AG09309 (cell line): ENCODE data around the gene GRID2.

Experiments
- DNase-seq: peaks from one replicate; pipeline ENCODE4 v3.0.0-alpha.2; 2010; ENCODE audit warnings: low read depth
- H3K4me3 ChIP-seq: 2 replicates; pipeline ENCODE4 v1.5.1; 2011; ENCODE audit warnings: mild to moderate bottlenecking, low read depth, low read length, moderate library complexity; ENCODE audit not compliant: control insufficient read depth
- TF ChIP-seq, protein P1 (sequence below): IDR thresholded peaks from 2 replicates; pipeline ENCODE4 v1.5.1; 2011; ENCODE audit warnings: mild to moderate bottlenecking, low read depth, low read length, inconsistent platforms; ENCODE audit not compliant: insufficient read depth, control insufficient read depth; ENCODE audit errors: missing control alignments

The GRID2 gene

DNA sequence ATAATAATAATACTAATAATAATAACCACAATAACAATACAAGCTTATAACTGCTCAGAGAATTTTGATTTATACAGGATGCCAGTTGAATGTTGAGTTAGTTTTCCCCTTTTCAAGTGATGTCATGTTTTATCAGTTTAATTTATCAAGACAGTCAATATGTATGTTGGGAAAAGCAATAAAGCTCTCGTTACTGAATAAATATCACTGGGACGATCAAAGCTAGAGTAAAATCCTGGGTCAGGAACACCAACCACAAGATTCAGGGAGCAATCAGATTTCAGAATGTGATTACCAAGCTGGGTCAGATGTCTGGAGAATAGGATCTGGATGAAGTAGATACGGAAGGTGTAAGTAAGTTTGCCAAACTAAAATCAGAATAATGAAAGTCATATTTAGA, 179.6 kb downstream of the GRID2 start:
- H3K4me3 ChIP-seq, result no peak overlapping the region
- DNase-seq, result no peak
- TF ChIP-seq, protein P1, sequence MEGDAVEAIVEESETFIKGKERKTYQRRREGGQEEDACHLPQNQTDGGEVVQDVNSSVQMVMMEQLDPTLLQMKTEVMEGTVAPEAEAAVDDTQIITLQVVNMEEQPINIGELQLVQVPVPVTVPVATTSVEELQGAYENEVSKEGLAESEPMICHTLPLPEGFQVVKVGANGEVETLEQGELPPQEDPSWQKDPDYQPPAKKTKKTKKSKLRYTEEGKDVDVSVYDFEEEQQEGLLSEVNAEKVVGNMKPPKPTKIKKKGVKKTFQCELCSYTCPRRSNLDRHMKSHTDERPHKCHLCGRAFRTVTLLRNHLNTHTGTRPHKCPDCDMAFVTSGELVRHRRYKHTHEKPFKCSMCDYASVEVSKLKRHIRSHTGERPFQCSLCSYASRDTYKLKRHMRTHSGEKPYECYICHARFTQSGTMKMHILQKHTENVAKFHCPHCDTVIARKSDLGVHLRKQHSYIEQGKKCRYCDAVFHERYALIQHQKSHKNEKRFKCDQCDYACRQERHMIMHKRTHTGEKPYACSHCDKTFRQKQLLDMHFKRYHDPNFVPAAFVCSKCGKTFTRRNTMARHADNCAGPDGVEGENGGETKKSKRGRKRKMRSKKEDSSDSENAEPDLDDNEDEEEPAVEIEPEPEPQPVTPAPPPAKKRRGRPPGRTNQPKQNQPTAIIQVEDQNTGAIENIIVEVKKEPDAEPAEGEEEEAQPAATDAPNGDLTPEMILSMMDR, result no peak

DNA sequence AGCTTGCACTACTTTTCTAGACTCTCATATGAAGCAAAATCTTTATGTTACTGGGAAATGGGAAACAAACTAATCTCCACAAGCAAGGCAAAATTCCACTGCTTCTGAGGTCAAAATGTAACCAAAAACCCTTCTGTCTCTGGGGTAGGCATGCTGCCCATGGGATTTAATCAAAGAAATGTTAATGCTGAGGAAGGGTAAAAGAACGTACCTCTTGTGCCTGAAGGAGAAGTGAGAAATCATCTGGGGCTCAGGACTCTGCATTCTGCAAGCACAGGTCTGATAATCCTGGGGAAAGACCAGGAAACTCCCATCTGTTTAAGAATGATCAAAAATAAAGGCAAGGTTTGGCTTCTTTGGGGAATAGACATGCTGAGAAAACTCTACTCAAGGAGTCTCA, 184.7 kb downstream of the GRID2 start:
- TF ChIP-seq, protein P1, result no peak
- DNase-seq, result no peak
- H3K4me3 ChIP-seq, result no peak overlapping the region

DNA sequence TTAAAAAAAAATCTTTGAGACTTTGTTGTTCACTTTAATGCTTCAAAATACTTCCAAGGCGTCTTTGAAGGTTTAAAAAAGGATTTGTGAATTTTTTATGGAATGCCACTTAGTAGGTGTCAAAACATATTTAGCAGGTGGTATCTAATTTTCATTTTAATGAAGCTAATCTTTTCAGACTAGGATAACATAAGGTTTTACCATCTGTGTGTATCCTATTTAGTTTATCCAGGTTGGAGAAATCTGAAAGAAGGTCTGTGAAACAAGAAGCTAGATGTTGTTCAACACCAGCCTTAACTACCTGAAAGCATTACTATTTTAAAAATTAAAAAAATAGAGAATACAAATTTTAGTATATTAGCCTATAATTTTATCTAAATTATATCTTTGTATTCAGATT, 193.4 kb downstream of the GRID2 start:
- TF ChIP-seq, protein P1, result no peak
- H3K4me3 ChIP-seq, result no peak overlapping the region
- DNase-seq, result no peak

DNA sequence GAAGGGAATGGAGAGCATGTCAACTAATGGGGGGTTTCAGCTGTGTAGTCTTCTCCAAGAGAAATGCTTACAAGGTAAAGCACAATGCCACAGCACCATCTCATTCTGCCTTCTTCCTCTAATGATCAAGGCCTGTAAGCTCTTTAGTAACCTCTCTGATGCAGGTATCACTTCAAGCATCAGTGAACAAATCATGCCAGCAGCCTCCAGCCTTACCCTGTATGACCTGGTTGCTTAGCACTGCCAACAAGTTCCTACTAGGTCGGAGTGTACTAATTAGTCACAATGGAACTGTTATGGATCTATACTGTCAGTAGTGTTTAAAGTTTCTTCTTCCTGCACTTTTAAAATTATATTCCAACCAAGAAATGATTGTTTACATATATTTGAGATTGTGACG, 197.7 kb downstream of the GRID2 start:
- DNase-seq, result no peak
- no peak overlapping the region for H3K4me3 ChIP-seq
- TF ChIP-seq, protein P1, result no peak

DNA sequence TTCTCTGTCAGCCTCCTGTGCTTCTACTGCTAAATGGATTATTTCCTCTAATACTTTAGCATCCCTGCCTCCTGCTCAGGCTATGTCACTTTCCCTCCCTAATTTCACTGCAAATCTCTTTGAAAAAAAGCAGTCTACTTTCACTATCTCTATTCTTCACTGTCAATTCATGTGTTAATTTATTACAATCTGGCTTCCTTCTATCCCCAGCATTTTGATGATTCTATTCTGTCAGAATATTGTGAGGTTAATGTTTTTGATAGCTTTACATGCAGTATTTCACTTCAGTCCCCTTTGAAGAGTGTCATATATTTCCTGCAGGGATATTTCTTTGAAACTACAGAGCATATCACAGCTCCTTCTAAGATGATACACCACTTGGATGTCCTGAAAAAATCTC, 203.2 kb downstream of the GRID2 start:
- TF ChIP-seq, protein P1, result no peak
- DNase-seq, result no peak
- no peak overlapping the region for H3K4me3 ChIP-seq

DNA sequence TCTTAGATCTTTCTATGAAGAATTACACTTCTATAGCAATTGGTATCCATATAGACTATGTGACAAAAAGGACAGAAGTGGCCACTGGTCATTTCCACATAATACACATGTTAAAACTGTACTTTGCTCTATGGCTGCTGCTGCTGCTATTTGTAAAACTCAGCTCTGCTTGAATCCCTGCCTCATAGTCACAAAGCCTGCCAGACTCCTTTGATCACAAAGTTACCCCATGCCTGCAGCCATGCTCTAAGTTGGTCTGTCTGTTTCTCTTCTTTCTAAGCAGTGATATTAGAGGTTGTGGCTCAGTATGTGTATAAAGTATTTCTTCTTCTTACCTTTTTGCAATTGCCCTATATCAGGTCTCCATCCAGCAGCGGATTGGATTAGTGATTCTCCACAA, 210.9 kb downstream of the GRID2 start:
- DNase-seq, result no peak
- TF ChIP-seq, protein P1, result no peak
- H3K4me3 ChIP-seq, result no peak overlapping the region

DNA sequence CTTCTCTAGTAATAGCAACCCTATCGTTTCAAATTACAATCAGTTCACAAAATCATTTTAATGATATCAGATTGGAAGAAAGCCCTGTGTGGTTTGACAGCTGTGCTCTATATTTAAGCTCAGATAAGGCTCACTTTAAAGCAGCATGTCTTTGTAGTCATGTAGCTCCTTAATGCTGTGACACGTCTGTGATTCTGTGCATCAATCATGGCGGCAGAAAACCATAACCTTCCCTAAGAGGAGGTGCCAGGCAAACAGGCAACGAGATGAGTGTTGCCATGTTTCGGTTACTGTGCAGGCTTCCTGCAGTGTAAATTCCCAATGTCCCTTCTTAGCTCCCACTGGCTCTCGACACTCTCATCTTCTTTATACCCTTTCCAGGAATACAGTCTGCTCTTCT, 212.7 kb downstream of the GRID2 start:
- DNase-seq, result no peak
- H3K4me3 ChIP-seq, result no peak overlapping the region

More for the DNA sequence above, 212.7 kb downstream of the GRID2 start:
- TF ChIP-seq, protein P1, result no peak
